GM23338 (cell line): ENCODE measurements around the gene KRTAP4-12. TPM values are rescaled to one million over a fixed set of nuclear protein-coding genes. Genes with fewer than 3 reads are reported as not detected.

Experiments used
- ATAC-seq: fragments of 200-7000 bp; cut with Tn5 transposase; 3 replicates; pipeline ENCODE4 v1.9.1; 2020
- DNase-seq: peaks from one replicate; pipeline ENCODE4 v3.0.0-alpha.2; 2015; ENCODE audit warnings: low spot score
- H2AFZ ChIP-seq: fragments of 200-600 bp; sonication (generic); 2 replicates; pipeline ENCODE4 v1.8.0; 2016; ENCODE audit warnings: antibody characterized with exemption, mild to moderate bottlenecking, moderate library complexity
- H3F3A ChIP-seq: fragments of 200-600 bp; sonication (generic); replicated peaks from 2 replicates; pipeline ENCODE4 v1.8.0; 2017; ENCODE audit warnings: antibody characterized with exemption, mixed run types, low read depth
- H3K27ac ChIP-seq: fragments of 200-600 bp; sonication (generic); 2 replicates; pipeline ENCODE4 v1.6.1; 2016; ENCODE audit warnings: low read depth
- H3K27me3 ChIP-seq: fragments of 200-600 bp; sonication (generic); 2 replicates; pipeline ENCODE4 v1.8.0; 2016; ENCODE audit warnings: mild to moderate bottlenecking, mixed run types, moderate library complexity; ENCODE audit not compliant: insufficient read depth
- H3K36me3 ChIP-seq: fragments of 200-600 bp; sonication (generic); 2 replicates; pipeline ENCODE4 v1.8.0; 2016; ENCODE audit warnings: mild to moderate bottlenecking; ENCODE audit not compliant: insufficient read depth
- H3K4me1 ChIP-seq: fragments of 200-600 bp; sonication (generic); 2 replicates; pipeline ENCODE4 v1.8.0; 2016; ENCODE audit warnings: mild to moderate bottlenecking, moderate library complexity; ENCODE audit not compliant: insufficient read depth
- H3K4me2 ChIP-seq: fragments of 200-600 bp; sonication (generic); 2 replicates; pipeline ENCODE4 v1.7.1; 2017; ENCODE audit warnings: mixed run types
- H3K4me3 ChIP-seq: fragments of 200-600 bp; sonication (generic); 2 replicates; pipeline ENCODE4 v1.6.1; 2016; ENCODE audit warnings: mixed run types
- H3K79me2 ChIP-seq: fragments of 200-600 bp; sonication (generic); replicated peaks from 2 replicates; pipeline ENCODE4 v1.8.0; 2017; ENCODE audit warnings: mild to moderate bottlenecking; ENCODE audit not compliant: insufficient read depth
- H3K9me2 ChIP-seq: fragments of 200-600 bp; sonication (generic); 2 replicates; pipeline ENCODE4 v1.8.0; 2017; ENCODE audit not compliant: insufficient read depth
- H4K20me1 ChIP-seq: fragments of 200-600 bp; sonication (generic); replicated peaks from 2 replicates; pipeline ENCODE4 v1.8.0; 2017; ENCODE audit warnings: mild to moderate bottlenecking; ENCODE audit not compliant: insufficient read depth
- H3K27ac Mint-ChIP-seq: 2 replicates; pipeline ENCODE4 v1.8.0; 2020; ENCODE audit warnings: inconsistent platforms, mild to moderate bottlenecking, moderate library complexity, mixed read lengths
- H3K27me3 Mint-ChIP-seq: 3 replicates; pipeline ENCODE4 v1.8.0; 2022; ENCODE audit warnings: low read depth, mild to moderate bottlenecking, moderate library complexity, mixed read lengths, inconsistent platforms; ENCODE audit not compliant: insufficient read depth, poor library complexity
- H3K36me3 Mint-ChIP-seq: 3 replicates; pipeline ENCODE4 v1.8.0; 2021; ENCODE audit warnings: low read depth, mild to moderate bottlenecking, inconsistent platforms, moderate library complexity, mixed read lengths
- H3K4me1 Mint-ChIP-seq: 3 replicates; pipeline ENCODE4 v1.8.0; 2020; ENCODE audit warnings: mild to moderate bottlenecking, inconsistent platforms, mixed read lengths
- H3K4me3 Mint-ChIP-seq: 3 replicates; pipeline ENCODE4 v1.8.0; 2021; ENCODE audit warnings: moderate library complexity, mild to moderate bottlenecking, inconsistent platforms, mixed read lengths
- H3K9me3 Mint-ChIP-seq: 3 replicates; pipeline ENCODE4 v1.8.0; 2020; ENCODE audit warnings: moderate library complexity, mild to moderate bottlenecking, inconsistent platforms, mixed read lengths
- EZH2 ChIP-seq: fragments of 200-600 bp; sonication (generic); IDR thresholded peaks from one replicate; pipeline ENCODE4 v1.8.0; 2017; ENCODE audit warnings: antibody characterized with exemption, mild to moderate bottlenecking, low read depth; ENCODE audit not compliant: unreplicated experiment
- EZH2phosphoT487 ChIP-seq: fragments of 200-600 bp; sonication (generic); IDR thresholded peaks from one replicate; pipeline ENCODE4 v1.8.1; 2018; ENCODE audit warnings: antibody characterized with exemption; ENCODE audit not compliant: unreplicated experiment
- JUNB ChIP-seq: IDR thresholded peaks from one replicate; pipeline ENCODE4 v1.6.1; 2016; ENCODE audit warnings: antibody characterized with exemption; ENCODE audit not compliant: unreplicated experiment
- NANOG ChIP-seq: IDR thresholded peaks from 2 replicates; pipeline ENCODE4 v1.6.1; 2016; ENCODE audit warnings: antibody characterized with exemption, borderline replicate concordance
- POLR2AphosphoS5 ChIP-seq: IDR thresholded peaks from 2 replicates; pipeline ENCODE4 v1.6.1; 2016; ENCODE audit warnings: antibody characterized with exemption, low read depth
- STAT1 ChIP-seq: IDR thresholded peaks from one replicate; pipeline ENCODE4 v1.6.1; 2016; ENCODE audit warnings: antibody characterized with exemption; ENCODE audit not compliant: unreplicated experiment
- ZNF114 ChIP-seq: fragments of 250-450 bp; sonication (Bioruptor Pico); IDR thresholded peaks from 2 replicates; pipeline ENCODE4 v1.5.0; 2020; ENCODE audit warnings: mild to moderate bottlenecking, moderate library complexity
- ZNF331 ChIP-seq: fragments of 250-450 bp; sonication (Bioruptor Pico); IDR thresholded peaks from 2 replicates; pipeline ENCODE4 v1.5.0; 2020; ENCODE audit warnings: low read depth, mild to moderate bottlenecking, moderate library complexity
- polyA plus RNA-seq: library from polyadenylated mRNA; unstranded; fragments of >200 nt; fragmentation: Nextera tagmentation; extraction: Ambion mirVana; gene quantifications from 2 replicates; pipeline ENCODE4 v1.2.1, GENCODE V29; 2016
- total RNA-seq: library from RNA; depleted of rRNA; stranded (reverse); fragments of >200 nt; shearing (Covaris generic); gene quantifications from 2 replicates; pipeline ENCODE4 v1.2.3, GENCODE V29; 2014
- TF ChIP-seq, protein P1 (sequence below): IDR thresholded peaks from 2 replicates; pipeline ENCODE4 v1.6.1; 2016; ENCODE audit warnings: antibody characterized with exemption
- TF ChIP-seq, protein P2 (sequence below): IDR thresholded peaks from one replicate; pipeline ENCODE4 v1.6.1; 2018; ENCODE audit warnings: antibody characterized with exemption; ENCODE audit not compliant: unreplicated experiment
- TF ChIP-seq, protein P3 (sequence below): fragments of 250-450 bp; sonication (Bioruptor Pico); IDR thresholded peaks from 2 replicates; pipeline ENCODE4 v1.5.0; 2020; ENCODE audit warnings: mild to moderate bottlenecking, moderate library complexity

The KRTAP4-12 gene
- total and polyA plus RNA-seq, 2 experiments from 2014 or later: not detected

DNA sequence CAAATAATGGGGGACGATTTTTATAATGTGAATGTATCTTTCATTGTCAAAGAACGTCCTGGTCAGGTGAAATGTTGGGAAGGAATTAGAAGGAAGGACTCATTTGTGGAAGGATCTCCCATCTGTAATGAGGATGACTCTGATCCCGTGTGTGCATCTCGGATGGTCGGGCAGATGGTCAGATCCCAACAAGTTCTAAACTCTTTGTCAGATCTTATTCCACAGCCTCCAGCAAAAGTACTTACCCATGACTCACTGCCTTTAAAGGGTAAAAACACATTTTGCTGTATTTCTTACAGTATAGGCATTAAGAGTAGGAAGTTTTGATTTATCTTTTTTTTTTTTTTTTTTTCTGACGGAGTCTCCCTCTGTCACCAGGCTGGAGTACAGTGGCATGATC is 25.5 kb downstream of the KRTAP4-12 start:
- no peak for DNase-seq
- H3K4me2 ChIP-seq: no peak overlapping the region
- Mint-ChIP-seq H3K36me3 (peaks cover 11% of the 10 kb centered on the region; the same call in 2 of the 3 replicates), H3K27me3 (peaks cover 2% of the 10 kb centered on the region), H3K4me3 (no peak overlapping the region), H3K4me1 (peaks cover 32% of the 10 kb centered on the region), H3K27ac (no peak overlapping the region), H3K9me3 (peaks cover 11% of the 10 kb centered on the region; the same call in 2 of the 3 replicates)
- no peak overlapping the region for H3K27ac ChIP-seq
- H3K27me3 ChIP-seq: no peaks in the 10 kb centered on the region
- H3K9me2 ChIP-seq: no peaks in the 10 kb centered on the region
- H3K79me2 ChIP-seq: no peaks in the 10 kb centered on the region
- no peak for ATAC-seq
- H2AFZ ChIP-seq: no peak overlapping the region
- H3F3A ChIP-seq: no peaks in the 10 kb centered on the region
- no peak overlapping the region for H3K4me3 ChIP-seq
- H3K4me1 ChIP-seq: peaks cover 7% of the 10 kb centered on the region
- no peaks in the 10 kb centered on the region for H3K36me3 ChIP-seq
- H4K20me1 ChIP-seq: no peaks in the 10 kb centered on the region
- no peak for TF ChIP-seq NANOG
- no peak for TF ChIP-seq EZH2phosphoT487
- TF ChIP-seq ZNF331: no peak
- no peak for TF ChIP-seq JUNB
- TF ChIP-seq, protein P1, sequence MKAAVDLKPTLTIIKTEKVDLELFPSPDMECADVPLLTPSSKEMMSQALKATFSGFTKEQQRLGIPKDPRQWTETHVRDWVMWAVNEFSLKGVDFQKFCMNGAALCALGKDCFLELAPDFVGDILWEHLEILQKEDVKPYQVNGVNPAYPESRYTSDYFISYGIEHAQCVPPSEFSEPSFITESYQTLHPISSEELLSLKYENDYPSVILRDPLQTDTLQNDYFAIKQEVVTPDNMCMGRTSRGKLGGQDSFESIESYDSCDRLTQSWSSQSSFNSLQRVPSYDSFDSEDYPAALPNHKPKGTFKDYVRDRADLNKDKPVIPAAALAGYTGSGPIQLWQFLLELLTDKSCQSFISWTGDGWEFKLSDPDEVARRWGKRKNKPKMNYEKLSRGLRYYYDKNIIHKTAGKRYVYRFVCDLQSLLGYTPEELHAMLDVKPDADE: no peak
- no peak for TF ChIP-seq POLR2AphosphoS5
- TF ChIP-seq, protein P2, sequence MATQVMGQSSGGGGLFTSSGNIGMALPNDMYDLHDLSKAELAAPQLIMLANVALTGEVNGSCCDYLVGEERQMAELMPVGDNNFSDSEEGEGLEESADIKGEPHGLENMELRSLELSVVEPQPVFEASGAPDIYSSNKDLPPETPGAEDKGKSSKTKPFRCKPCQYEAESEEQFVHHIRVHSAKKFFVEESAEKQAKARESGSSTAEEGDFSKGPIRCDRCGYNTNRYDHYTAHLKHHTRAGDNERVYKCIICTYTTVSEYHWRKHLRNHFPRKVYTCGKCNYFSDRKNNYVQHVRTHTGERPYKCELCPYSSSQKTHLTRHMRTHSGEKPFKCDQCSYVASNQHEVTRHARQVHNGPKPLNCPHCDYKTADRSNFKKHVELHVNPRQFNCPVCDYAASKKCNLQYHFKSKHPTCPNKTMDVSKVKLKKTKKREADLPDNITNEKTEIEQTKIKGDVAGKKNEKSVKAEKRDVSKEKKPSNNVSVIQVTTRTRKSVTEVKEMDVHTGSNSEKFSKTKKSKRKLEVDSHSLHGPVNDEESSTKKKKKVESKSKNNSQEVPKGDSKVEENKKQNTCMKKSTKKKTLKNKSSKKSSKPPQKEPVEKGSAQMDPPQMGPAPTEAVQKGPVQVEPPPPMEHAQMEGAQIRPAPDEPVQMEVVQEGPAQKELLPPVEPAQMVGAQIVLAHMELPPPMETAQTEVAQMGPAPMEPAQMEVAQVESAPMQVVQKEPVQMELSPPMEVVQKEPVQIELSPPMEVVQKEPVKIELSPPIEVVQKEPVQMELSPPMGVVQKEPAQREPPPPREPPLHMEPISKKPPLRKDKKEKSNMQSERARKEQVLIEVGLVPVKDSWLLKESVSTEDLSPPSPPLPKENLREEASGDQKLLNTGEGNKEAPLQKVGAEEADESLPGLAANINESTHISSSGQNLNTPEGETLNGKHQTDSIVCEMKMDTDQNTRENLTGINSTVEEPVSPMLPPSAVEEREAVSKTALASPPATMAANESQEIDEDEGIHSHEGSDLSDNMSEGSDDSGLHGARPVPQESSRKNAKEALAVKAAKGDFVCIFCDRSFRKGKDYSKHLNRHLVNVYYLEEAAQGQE: no peak
- TF ChIP-seq STAT1: no peak

DNA sequence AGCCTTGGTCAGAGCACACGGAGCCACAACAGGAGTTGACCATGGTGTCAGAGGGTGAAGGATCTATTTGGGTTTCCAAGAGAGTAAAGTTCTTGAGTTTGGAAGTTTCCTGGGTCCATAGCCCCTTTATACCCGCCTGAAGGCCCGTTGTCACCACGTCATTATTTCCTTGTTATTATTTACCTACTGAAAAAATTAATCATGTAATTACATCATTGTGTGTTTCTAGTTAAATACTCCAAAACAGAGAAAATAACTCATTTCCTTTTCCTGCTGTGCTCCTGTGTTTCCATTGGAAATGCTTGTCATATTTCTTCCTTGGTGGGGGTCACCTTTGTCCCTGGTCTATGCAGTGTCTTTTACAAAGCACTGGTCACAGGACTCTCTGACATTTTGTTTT is 25.9 kb downstream of the KRTAP4-12 start, which contains the start of gene KRTAP4-8:
KRTAP4-8 (minus strand) TSS at position 101 of the 400 bp plus-strand sequence; CDS start at position 43, 58 bp downstream.
- no peak within 1 kb of the TSS for H3K27ac ChIP-seq
- peaks cover 2% of the 10 kb centered on the region for H3K27me3 Mint-ChIP-seq
- H3K36me3 ChIP-seq: no peaks in the 10 kb centered on the region
- no peak within 1 kb of the TSS for H3K4me3 ChIP-seq
- H3K9me2 ChIP-seq: no peaks in the 10 kb centered on the region
- peaks cover 7% of the 10 kb centered on the region for H3K4me1 ChIP-seq
- H3F3A ChIP-seq: no peaks in the 10 kb centered on the region
- H3K27me3 ChIP-seq: no peaks in the 10 kb centered on the region
- H3K4me3 Mint-ChIP-seq: no peak within 1 kb of the TSS
- ATAC-seq: no peak
- no peak for DNase-seq
- peaks cover 16% of the 10 kb centered on the region for H3K9me3 Mint-ChIP-seq
- H3K4me1 Mint-ChIP-seq: peaks cover 32% of the 10 kb centered on the region
- H3K36me3 Mint-ChIP-seq: peaks cover 13% of the 10 kb centered on the region; the same call in 2 of the 3 replicates
- H4K20me1 ChIP-seq: no peaks in the 10 kb centered on the region
- no peaks in the 10 kb centered on the region for H3K79me2 ChIP-seq
- no peak within 1 kb of the TSS for H2AFZ ChIP-seq
- no peak within 1 kb of the TSS for H3K4me2 ChIP-seq
- no peak within 1 kb of the TSS for H3K27ac Mint-ChIP-seq
- no peak for TF ChIP-seq STAT1
- TF ChIP-seq, protein P3, sequence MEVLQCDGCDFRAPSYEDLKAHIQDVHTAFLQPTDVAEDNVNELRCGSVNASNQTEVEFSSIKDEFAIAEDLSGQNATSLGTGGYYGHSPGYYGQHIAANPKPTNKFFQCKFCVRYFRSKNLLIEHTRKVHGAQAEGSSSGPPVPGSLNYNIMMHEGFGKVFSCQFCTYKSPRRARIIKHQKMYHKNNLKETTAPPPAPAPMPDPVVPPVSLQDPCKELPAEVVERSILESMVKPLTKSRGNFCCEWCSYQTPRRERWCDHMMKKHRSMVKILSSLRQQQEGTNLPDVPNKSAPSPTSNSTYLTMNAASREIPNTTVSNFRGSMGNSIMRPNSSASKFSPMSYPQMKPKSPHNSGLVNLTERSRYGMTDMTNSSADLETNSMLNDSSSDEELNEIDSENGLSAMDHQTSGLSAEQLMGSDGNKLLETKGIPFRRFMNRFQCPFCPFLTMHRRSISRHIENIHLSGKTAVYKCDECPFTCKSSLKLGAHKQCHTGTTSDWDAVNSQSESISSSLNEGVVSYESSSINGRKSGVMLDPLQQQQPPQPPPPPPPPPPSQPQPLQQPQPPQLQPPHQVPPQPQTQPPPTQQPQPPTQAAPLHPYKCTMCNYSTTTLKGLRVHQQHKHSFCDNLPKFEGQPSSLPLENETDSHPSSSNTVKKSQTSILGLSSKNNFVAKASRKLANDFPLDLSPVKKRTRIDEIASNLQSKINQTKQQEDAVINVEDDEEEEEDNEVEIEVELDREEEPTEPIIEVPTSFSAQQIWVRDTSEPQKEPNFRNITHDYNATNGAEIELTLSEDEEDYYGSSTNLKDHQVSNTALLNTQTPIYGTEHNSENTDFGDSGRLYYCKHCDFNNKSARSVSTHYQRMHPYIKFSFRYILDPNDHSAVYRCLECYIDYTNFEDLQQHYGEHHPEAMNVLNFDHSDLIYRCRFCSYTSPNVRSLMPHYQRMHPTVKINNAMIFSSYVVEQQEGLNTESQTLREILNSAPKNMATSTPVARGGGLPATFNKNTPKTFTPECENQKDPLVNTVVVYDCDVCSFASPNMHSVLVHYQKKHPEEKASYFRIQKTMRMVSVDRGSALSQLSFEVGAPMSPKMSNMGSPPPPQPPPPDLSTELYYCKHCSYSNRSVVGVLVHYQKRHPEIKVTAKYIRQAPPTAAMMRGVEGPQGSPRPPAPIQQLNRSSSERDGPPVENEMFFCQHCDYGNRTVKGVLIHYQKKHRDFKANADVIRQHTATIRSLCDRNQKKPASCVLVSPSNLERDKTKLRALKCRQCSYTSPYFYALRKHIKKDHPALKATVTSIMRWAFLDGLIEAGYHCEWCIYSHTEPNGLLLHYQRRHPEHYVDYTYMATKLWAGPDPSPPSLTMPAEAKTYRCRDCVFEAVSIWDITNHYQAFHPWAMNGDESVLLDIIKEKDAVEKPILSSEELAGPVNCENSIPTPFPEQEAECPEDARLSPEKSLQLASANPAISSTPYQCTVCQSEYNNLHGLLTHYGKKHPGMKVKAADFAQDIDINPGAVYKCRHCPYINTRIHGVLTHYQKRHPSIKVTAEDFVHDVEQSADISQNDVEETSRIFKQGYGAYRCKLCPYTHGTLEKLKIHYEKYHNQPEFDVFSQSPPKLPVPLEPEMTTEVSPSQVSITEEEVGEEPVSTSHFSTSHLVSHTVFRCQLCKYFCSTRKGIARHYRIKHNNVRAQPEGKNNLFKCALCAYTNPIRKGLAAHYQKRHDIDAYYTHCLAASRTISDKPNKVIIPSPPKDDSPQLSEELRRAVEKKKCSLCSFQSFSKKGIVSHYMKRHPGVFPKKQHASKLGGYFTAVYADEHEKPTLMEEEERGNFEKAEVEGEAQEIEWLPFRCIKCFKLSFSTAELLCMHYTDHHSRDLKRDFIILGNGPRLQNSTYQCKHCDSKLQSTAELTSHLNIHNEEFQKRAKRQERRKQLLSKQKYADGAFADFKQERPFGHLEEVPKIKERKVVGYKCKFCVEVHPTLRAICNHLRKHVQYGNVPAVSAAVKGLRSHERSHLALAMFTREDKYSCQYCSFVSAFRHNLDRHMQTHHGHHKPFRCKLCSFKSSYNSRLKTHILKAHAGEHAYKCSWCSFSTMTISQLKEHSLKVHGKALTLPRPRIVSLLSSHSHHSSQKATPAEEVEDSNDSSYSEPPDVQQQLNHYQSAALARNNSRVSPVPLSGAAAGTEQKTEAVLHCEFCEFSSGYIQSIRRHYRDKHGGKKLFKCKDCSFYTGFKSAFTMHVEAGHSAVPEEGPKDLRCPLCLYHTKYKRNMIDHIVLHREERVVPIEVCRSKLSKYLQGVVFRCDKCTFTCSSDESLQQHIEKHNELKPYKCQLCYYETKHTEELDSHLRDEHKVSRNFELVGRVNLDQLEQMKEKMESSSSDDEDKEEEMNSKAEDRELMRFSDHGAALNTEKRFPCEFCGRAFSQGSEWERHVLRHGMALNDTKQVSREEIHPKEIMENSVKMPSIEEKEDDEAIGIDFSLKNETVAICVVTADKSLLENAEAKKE (CRISPR knock-in tag): no peak
- no peak for TF ChIP-seq NANOG
- no peak for TF ChIP-seq EZH2
- no peak for TF ChIP-seq ZNF331
- no peak for TF ChIP-seq JUNB
- no peak for TF ChIP-seq POLR2AphosphoS5
- TF ChIP-seq ZNF114 (CRISPR knock-in tag): no peak
